HAP-1 (cell line): ENCODE measurements around the gene CCS.

Experiments used
- DNase-seq, 2 experiments: peaks; one replicate each; pipeline ENCODE4 v3.0.0-alpha.2; 2016 to 2020; ENCODE audit warnings: low spot score in 2 of 2
- H3K27me3 ChIP-seq: fragments of 250-450 bp; sonication (Bioruptor Pico); 2 replicates; pipeline ENCODE4 v1.5.1; 2020; ENCODE audit warnings: low read depth, mild to moderate bottlenecking, moderate library complexity
- H3K36me3 ChIP-seq: fragments of 250-450 bp; sonication (Bioruptor Pico); replicated peaks from 2 replicates; pipeline ENCODE4 v1.5.1; 2020; ENCODE audit warnings: mild to moderate bottlenecking
- H3K4me1 ChIP-seq: fragments of 250-450 bp; sonication (Bioruptor Pico); 2 replicates; pipeline ENCODE4 v1.5.1; 2020; ENCODE audit warnings: mild to moderate bottlenecking
- H3K4me3 ChIP-seq: fragments of 250-450 bp; sonication (Bioruptor Pico); 2 replicates; pipeline ENCODE4 v1.5.1; 2020; ENCODE audit warnings: mild to moderate bottlenecking, moderate library complexity
- H3K9me3 ChIP-seq: fragments of 250-450 bp; sonication (Bioruptor Pico); 2 replicates; pipeline ENCODE4 v1.5.1; 2020; ENCODE audit warnings: mild to moderate bottlenecking, moderate library complexity
- in situ Hi-C: fragments of 300-500 bp; cut with MboI; formaldehyde crosslinking; loops from 3 replicates; pipeline ENCODE4 v1.14.3; 2020; ENCODE audit warnings: low sequenced_read_pairs, inconsistent platforms, mixed read lengths

Gene CCS

DNA sequence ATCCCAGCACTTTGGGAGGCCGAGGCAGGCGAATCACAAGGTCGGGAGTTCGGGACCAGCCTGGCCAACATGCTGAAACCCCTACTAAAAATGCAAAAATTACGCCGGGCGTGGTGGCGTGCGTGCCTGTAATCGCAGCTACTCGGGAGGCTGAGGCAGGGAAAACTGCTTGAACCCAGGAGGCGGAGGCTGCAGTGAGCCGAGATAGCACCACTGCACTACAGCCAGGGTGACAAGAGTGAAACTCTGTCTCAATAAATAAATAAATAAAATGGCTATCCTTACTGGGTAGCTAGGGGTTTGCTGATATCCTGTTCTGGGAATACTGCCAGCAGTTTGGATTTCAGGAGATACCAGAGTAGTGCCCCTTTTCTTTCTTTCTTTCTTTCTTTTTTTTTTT is 21.1 kb downstream of the CCS start:
- Histone ChIP-seq H3K4me1 (peaks cover 10% of the 10 kb centered on the region), H3K27me3 (no peaks in the 10 kb centered on the region), H3K9me3 (no peaks in the 10 kb centered on the region), H3K36me3 (peaks cover 24% of the 10 kb centered on the region), H3K4me3 (no peak overlapping the region)
- in situ Hi-C loops = no loop called here
- no peak for DNase-seq

DNA sequence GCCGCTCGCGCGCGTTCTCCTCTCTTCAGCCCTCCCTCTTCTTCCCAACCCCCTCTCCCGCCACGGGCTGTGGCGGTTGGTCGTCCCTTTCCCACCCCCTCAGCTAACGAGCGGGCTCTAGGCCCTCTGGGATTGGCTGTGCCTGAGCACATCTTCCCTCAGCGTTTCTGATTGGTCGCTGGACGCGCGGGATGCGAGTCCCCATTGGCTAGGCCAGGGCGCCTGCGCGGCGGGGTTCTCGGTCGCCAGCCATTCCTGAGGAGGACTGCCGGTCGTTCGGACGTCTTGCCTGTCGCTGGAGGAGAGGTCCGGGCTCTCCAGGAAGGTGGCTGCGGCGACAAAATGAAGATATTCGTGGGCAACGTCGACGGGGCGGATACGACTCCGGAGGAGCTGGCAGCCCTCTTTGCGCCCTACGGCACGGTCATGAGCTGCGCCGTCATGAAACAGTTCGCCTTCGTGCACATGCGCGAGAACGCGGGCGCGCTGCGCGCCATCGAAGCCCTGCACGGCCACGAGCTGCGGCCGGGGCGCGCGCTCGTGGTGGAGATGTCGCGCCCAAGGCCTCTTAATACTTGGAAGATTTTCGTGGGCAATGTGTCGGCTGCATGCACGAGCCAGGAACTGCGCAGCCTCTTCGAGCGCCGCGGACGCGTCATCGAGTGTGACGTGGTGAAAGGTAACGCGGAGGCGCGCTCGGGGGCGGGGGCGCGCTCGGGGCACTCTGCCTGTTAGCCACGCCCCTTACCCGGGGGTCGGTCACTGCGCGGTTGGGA is 23.6 kb downstream of the CCS start, which contains the start of gene RBM14:
RBM14 (plus strand) TSS at position 252 of the 776 bp plus-strand sequence; CDS start at position 343, 91 bp downstream.
- in situ Hi-C loops = no loop called here
- peak; percentile 98 to 100 for DNase-seq
- H3K9me3 ChIP-seq = no peaks in the 10 kb centered on the region
- no peaks in the 10 kb centered on the region for H3K27me3 ChIP-seq
- H3K4me1 ChIP-seq = peaks cover 22% of the 10 kb centered on the region
- peaks cover 47% of the 10 kb centered on the region for H3K36me3 ChIP-seq
- peak within 1 kb of the TSS; percentile 100 for H3K4me3 ChIP-seq

DNA sequence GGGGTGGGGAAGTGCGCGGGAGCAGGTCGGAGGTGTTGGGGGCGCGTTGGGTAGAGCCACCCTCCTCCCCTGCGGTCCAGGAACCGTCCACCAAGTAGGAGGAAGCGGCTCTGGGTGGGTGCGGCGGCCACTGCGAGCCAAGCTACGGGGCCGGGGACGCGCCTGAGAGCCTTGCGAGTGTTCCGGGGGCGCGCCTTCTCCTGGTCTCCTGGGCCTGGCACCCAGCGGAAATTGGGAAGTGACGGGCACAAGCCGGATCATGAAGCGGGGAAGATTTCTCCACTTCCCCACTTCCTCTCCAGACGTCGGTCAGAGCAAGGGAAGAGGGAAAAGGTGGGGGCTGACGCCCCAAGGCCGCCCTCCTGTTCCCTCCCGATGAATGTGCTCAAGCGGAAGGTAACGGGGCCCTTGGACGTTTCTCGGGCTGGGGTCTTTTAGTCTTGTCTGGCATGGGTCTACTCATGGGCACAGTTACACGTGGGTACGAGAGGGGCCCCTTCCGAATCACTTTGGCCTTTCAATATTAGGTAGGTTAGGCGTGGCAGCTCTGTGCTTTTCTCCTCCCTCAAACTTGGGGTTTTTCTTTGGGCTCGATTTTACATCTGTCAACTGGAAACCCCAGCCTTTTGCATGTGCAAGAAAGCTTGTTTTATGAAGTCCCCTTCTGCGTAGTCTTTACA is 24.3 kb downstream of the CCS start:
- no peak for DNase-seq
- Histone ChIP-seq H3K4me1 (peaks cover 23% of the 10 kb centered on the region), H3K4me3 (peak overlapping the region; percentile 100), H3K36me3 (peaks cover 52% of the 10 kb centered on the region), H3K9me3 (no peaks in the 10 kb centered on the region), H3K27me3 (no peaks in the 10 kb centered on the region)
- in situ Hi-C loops = no loop called here

GRCh38 chr11:66619080-66619554 is 26.1 kb downstream of the CCS start:
- no peaks in the 10 kb centered on the region for H3K27me3 ChIP-seq
- in situ Hi-C loops = no loop called here
- DNase-seq = peak; percentile 42 to 69
- peaks cover 23% of the 10 kb centered on the region for H3K4me1 ChIP-seq
- peaks cover 70% of the 10 kb centered on the region for H3K36me3 ChIP-seq
- H3K9me3 ChIP-seq = no peaks in the 10 kb centered on the region
- H3K4me3 ChIP-seq = peak overlapping the region; percentile 100

GRCh38 chr11:66624450-66624849 is 31.5 kb downstream of the CCS start:
- H3K4me1 ChIP-seq = peaks cover 12% of the 10 kb centered on the region
- peaks cover 96% of the 10 kb centered on the region for H3K36me3 ChIP-seq
- H3K9me3 ChIP-seq = no peaks in the 10 kb centered on the region
- no peak for DNase-seq
- in situ Hi-C loops = no loop called here
- no peaks in the 10 kb centered on the region for H3K27me3 ChIP-seq
- H3K4me3 ChIP-seq = no peak overlapping the region

GRCh38 chr11:66625041-66625751 is 32.2 kb downstream of the CCS start:
- no peaks in the 10 kb centered on the region for H3K27me3 ChIP-seq
- in situ Hi-C loops = no loop called here
- no peaks in the 10 kb centered on the region for H3K9me3 ChIP-seq
- H3K4me3 ChIP-seq = no peak overlapping the region
- H3K36me3 ChIP-seq = peaks cover 96% of the 10 kb centered on the region
- no peak for DNase-seq
- H3K4me1 ChIP-seq = peaks cover 7% of the 10 kb centered on the region

DNA sequence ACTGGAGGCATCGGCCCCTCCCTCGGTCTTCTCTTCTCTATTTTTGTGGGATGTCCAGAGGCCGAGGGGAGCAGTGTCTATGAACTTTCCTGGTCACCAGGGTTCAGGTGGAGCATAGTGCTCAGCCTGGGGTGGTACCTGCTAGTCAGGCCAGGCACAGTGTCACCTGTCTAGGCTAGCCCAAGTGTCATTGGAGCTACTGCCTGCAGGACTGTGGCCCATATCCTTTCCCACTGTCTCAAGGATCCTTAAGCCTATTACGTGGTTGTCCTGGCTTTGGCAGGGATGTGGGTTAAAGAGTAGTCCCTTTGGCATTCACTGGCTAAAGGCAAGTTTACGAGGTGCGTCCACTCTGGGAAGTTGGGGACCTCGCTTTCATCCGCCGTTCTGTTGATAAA is 32.8 kb downstream of the CCS start:
- in situ Hi-C loops = no loop called here
- Histone ChIP-seq H3K36me3 (peaks cover 96% of the 10 kb centered on the region), H3K9me3 (no peaks in the 10 kb centered on the region), H3K4me1 (peaks cover 5% of the 10 kb centered on the region), H3K4me3 (no peak overlapping the region), H3K27me3 (no peaks in the 10 kb centered on the region)
- no peak for DNase-seq

GRCh38 chr11:66626382-66626781 is 33.4 kb downstream of the CCS start:
- H3K36me3 ChIP-seq = peaks cover 92% of the 10 kb centered on the region
- no peaks in the 10 kb centered on the region for H3K9me3 ChIP-seq
- no peak overlapping the region for H3K4me3 ChIP-seq
- no peaks in the 10 kb centered on the region for H3K27me3 ChIP-seq
- peaks cover 3% of the 10 kb centered on the region for H3K4me1 ChIP-seq
- in situ Hi-C loops = no loop called here
- DNase-seq = no peak

DNA sequence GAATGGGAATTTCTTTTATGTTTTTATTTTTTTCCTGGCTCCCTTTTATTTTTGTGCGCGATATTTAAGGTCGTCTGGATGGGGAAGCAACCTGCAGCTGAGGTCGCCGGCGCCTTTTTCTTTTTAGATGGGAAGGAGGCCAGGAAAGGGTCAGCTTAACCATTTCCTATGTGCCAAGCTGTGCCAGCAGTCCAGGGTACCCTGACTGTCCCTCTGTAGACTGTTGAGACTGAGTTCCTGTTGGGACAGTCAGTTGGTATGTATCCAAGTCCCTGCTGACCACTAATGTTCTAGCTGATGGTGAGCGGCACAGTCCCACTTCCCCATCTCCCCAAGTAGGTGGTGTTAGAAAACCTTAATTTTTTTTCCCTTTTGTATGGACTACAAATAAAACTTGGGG is 33.9 kb downstream of the CCS start:
- H3K4me1 ChIP-seq = no peaks in the 10 kb centered on the region; the same call in none of the 2 replicates
- H3K36me3 ChIP-seq = peaks cover 87% of the 10 kb centered on the region

DNA sequence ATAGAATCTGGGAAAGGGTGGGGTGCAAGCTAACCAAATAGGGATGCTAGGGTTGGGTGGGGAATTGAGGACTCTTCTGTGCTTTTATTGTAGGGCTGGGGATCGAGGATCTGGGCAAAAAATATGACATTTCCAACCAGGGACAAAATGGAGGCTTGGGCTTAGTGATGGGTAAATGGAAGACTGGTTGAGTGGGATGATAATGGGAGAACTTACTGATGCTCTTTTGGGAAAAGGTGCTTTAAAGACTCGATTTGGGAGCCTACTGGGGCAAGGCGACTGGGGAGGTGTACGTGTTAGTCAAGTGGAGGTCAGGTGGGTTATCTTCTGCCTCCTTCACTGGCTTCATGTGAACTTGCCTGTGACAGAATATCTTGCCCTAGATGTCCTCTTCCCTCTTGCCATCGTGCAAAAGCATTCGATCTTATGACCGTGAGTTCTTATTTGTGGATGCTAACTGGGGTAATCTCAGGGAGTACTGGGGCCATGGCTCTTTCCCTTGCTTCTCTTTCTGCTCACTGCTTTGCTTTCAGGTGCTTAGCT is 35.1 kb downstream of the CCS start:
- Histone ChIP-seq H3K27me3 (no peaks in the 10 kb centered on the region), H3K4me1 (no peaks in the 10 kb centered on the region; the same call in 1 of the 2 replicates), H3K4me3 (no peak overlapping the region), H3K36me3 (peaks cover 88% of the 10 kb centered on the region), H3K9me3 (no peaks in the 10 kb centered on the region)
- in situ Hi-C loops = no loop called here
- no peak for DNase-seq

More for the DNA sequence above, 33.9 kb downstream of the CCS start:
- Histone ChIP-seq H3K9me3 (no peaks in the 10 kb centered on the region), H3K4me3 (no peak overlapping the region), H3K27me3 (no peaks in the 10 kb centered on the region)
- in situ Hi-C loops = no loop called here
- no peak for DNase-seq

- Histone ChIP-seq H3K36me3 (peaks cover 82% of the 10 kb centered on the region), H3K4me3 (no peak overlapping the region), H3K27me3 (no peaks in the 10 kb centered on the region), H3K4me1 (no peaks in the 10 kb centered on the region; the same call in 1 of the 2 replicates), H3K9me3 (no peaks in the 10 kb centered on the region)
- no peak for DNase-seq
- in situ Hi-C loops = no loop called here
Observed at GRCh38 chr11:66629356-66629755, 36.4 kb downstream of the CCS start.

DNA sequence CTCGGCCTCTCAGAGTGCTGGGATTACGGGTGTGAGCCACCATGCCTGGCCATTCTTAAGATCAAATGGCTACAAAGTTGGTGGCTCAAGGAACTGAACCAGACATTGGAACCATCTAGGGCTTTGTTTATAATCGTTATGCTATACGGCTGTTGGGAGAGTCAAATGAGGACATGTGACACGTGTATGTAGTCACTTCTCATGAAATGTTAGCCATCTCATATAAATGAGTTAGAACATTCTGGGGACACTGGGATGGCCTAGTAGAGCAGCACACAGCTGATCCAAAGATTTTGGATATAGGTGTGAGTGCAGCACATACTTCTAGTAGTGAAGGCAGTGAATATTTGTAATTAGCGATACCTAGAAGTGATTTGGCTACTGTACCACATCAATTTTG is 38.9 kb downstream of the CCS start:
- H3K36me3 ChIP-seq = peaks cover 63% of the 10 kb centered on the region

DNA sequence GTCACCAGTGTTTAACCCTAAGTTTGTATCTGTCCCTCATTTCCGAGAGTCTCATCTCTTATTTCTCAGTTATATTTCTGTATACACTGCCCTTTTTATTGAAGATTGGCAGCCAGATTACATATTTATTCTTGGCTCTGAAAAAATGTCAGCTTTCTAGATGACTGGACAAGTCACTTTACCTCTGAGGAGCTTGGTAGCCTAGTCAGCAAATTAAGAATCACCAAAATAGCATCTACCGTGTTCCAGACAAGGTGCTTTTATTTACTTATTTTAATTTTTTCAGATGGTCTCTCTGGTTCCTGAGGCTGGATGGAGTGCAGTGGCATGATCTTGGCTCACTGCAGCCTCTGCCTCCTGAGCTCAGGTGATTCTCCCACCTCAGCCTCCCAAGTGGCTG is 40.0 kb downstream of the CCS start:
- in situ Hi-C loops = no loop called here

More for the DNA sequence above, 38.9 kb downstream of the CCS start:
- peak in 1 of 2 experiments; percentile 0 for DNase-seq
- Histone ChIP-seq H3K9me3 (no peaks in the 10 kb centered on the region), H3K4me1 (peaks cover 4% of the 10 kb centered on the region), H3K27me3 (no peaks in the 10 kb centered on the region), H3K4me3 (no peak overlapping the region)
- in situ Hi-C loops = no loop called here

More for the DNA sequence above, 40.0 kb downstream of the CCS start:
- no peaks in the 10 kb centered on the region for H3K9me3 ChIP-seq
- H3K36me3 ChIP-seq = peaks cover 56% of the 10 kb centered on the region
- H3K4me1 ChIP-seq = peaks cover 15% of the 10 kb centered on the region
- DNase-seq = no peak
- H3K27me3 ChIP-seq = no peaks in the 10 kb centered on the region
- H3K4me3 ChIP-seq = no peak overlapping the region
